Panc1 (cell line): ENCODE measurements around the gene EDDM13. TPM values are rescaled to one million over a fixed set of nuclear protein-coding genes. Genes with fewer than 3 reads are reported as not detected.

Experiments
- ATAC-seq: fragments of 200-7000 bp; cut with Tn5 transposase; 2 replicates; pipeline ENCODE4 v1.9.1; 2020; ENCODE audit warnings: mild to moderate bottlenecking, moderate library complexity
- BruUV-seq: library from RNA; stranded (reverse); fragments of 400-500 nt; replicated peaks from 2 replicates; lab custom pipeline; 2021; lab: Mats Ljungman, UMichigan
- CTCF ChIA-PET: fragments of 300-600 bp; sonication (Branson Sonifier 250); formaldehyde crosslinking; loops from one replicate; lab custom pipeline; 2022; ENCODE audit warnings: antibody characterized with exemption; lab: Charles Lee
- POLR2A ChIA-PET: fragments of 300-600 bp; sonication (Branson Sonifier 250); formaldehyde crosslinking; loops from one replicate; lab custom pipeline; 2022; ENCODE audit warnings: antibody characterized with exemption; lab: Charles Lee
- DNase-seq: peaks from one replicate; pipeline ENCODE4 v3.0.0-alpha.2; 2010; ENCODE audit warnings: low read depth, low spot score
- H3K27ac ChIP-seq: 2 replicates; pipeline ENCODE4 v1.5.1; 2011; ENCODE audit warnings: mild to moderate bottlenecking, low read length, inconsistent platforms
- H3K27me3 ChIP-seq: fragments of 200-500 bp; sonication (Bioruptor generic); 2 replicates; pipeline ENCODE4 v1.6.0; 2014; ENCODE audit warnings: low read length, inconsistent platforms; ENCODE audit not compliant: control insufficient read depth, insufficient read depth
- H3K36me3 ChIP-seq: fragments of 200-500 bp; sonication (Bioruptor generic); 2 replicates; pipeline ENCODE4 v1.5.1; 2014; ENCODE audit warnings: inconsistent platforms, mild to moderate bottlenecking, low read length, moderate library complexity; ENCODE audit not compliant: control insufficient read depth, insufficient read depth
- H3K4me1 ChIP-seq: 2 replicates; pipeline ENCODE4 v1.5.1; 2011; ENCODE audit warnings: inconsistent platforms, mild to moderate bottlenecking, low read length, moderate library complexity; ENCODE audit not compliant: control insufficient read depth, insufficient read depth
- H3K4me3 ChIP-seq, 2 experiments: 2 replicates each; pipeline ENCODE4 v1.5.1; 2011 to 2012; ENCODE audit warnings: low read depth in 2 of 2, low read length in 2 of 2, mild to moderate bottlenecking in 2 of 2, inconsistent platforms in 1 of 2, moderate library complexity in 1 of 2
- H3K9me3 ChIP-seq: fragments of 200-500 bp; sonication (Bioruptor generic); 2 replicates; pipeline ENCODE4 v1.5.1; 2014; ENCODE audit warnings: low read depth, mild to moderate bottlenecking, inconsistent platforms, low read length, moderate library complexity; ENCODE audit not compliant: control insufficient read depth, insufficient read depth
- CTCF ChIP-seq: fragments of 450-650 bp; IDR thresholded peaks from 2 replicates; pipeline ENCODE4 v1.5.1; 2017; ENCODE audit warnings: mild to moderate bottlenecking
- POLR2AphosphoS5 ChIP-seq: IDR thresholded peaks from 2 replicates; pipeline ENCODE4 v1.6.1; 2012; ENCODE audit warnings: mild to moderate bottlenecking, low read depth, low read length, moderate library complexity
- REST ChIP-seq, 2 experiments: IDR thresholded peaks; 2 replicates each; pipeline ENCODE4 v1.6.1; 2011 to 2012; ENCODE audit warnings: low read depth in 2 of 2, control low read depth in 1 of 2, low read length in 1 of 2, mild to moderate bottlenecking in 1 of 2, moderate library complexity in 1 of 2; ENCODE audit not compliant: insufficient read depth in 1 of 2
- SIN3A ChIP-seq: IDR thresholded peaks from 2 replicates; pipeline ENCODE4 v1.6.1; 2012; ENCODE audit warnings: low read depth, mild to moderate bottlenecking, low read length, moderate library complexity, borderline replicate concordance; ENCODE audit not compliant: insufficient read depth
- TCF7L2 ChIP-seq: IDR thresholded peaks from 2 replicates; pipeline ENCODE4 v1.6.1; 2011; ENCODE audit warnings: mild to moderate bottlenecking, low read depth, low read length, inconsistent platforms
- in situ Hi-C: cut with HindIII; loops from 2 replicates; pipeline ENCODE4 v1.10.0; 2016; ENCODE audit warnings: low sequenced_read_pairs, low pct_unique_long_range_greater_than_20kb
- intact Hi-C: fragments of 100-400 bp; cut with micrococcal nuclease; formaldehyde crosslinking; loops from one replicate; pipeline ENCODE4 v1.10.0; 2022; ENCODE audit not compliant: unreplicated experiment
- total RNA-seq: library from RNA; stranded (reverse); gene quantifications from one replicate; pipeline ENCODE4 v1.2.1, GENCODE V29; 2021; ENCODE audit not compliant: unreplicated experiment

The EDDM13 gene
- total RNA-seq, 1 experiment from 2014 or later, result not detected

DNA sequence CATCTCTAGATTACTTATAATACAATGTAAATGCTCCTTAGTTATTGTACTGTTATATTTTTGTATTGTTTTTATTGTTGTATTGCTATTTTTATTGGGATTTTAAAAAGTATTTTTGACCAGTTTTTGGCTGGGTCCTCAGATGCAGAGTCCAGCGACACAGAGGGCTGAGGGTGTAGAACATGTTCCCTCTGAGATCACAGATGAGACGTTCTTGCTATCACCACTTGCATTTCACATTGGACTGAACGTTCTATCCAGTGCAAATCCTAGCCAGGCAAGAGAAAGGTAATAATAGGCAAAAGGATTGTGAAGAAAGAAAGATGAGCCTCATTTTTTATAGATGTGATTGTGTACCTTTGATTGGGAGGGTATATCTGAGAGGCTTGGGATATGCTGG lies 27.1 kb downstream of the EDDM13 start:
- CTCF ChIA-PET, result interaction anchor here (0.6 to 0.7 kb wide), 2 partner anchors 17 to 47 kb away, joined by 3 read pairs; no protein-coding TSS in a partner anchor
- TSS peak; percentile 39 for BruUV-seq
- H3K27me3 ChIP-seq, result no peaks in the 10 kb centered on the region
- POLR2A ChIA-PET, result no interaction called here
- no peaks in the 10 kb centered on the region for H3K36me3 ChIP-seq
- in situ Hi-C loops (no loop called here), intact Hi-C loops (no loop called here)
- H3K4me1 ChIP-seq, result no peaks in the 10 kb centered on the region
- no peak for TF ChIP-seq SIN3A
- TF ChIP-seq CTCF, result no peak
- TF ChIP-seq POLR2AphosphoS5, result no peak
- TF ChIP-seq REST (IDR thresholded peaks at IDR 0.05; ENCODE audit: insufficient read depth in 1 of 2, low read depth in 2 of 2, low read length in 1 of 2), result no peak
- TF ChIP-seq TCF7L2, result no peak
- no peaks in the 10 kb centered on the region for H3K9me3 ChIP-seq
- no peak overlapping the region for H3K4me3 ChIP-seq
- ATAC-seq, result no peak
- DNase-seq, result no peak
- no peak overlapping the region for H3K27ac ChIP-seq

DNA sequence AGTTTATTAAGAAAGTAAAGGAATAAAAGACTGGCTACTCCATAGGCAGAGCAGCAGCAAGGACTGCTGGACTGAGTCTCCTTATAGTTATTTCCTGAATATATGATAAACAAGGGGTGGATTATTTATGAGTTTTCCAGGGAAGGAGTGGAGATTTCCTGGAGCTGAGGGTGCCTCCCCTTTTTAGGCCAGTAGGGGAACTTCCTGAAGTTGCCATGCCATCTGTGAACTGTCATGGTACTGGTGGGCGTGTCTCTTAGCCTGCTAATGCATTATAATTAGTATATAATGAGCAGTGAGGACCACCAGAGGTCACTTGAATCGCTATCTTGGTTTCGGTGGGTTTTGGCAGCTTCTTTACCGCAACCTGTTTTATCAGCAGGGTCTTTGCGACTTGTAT lies 28.6 kb downstream of the EDDM13 start:
- no peak overlapping the region for H3K27ac ChIP-seq
- in situ Hi-C loops (no loop called here), intact Hi-C loops (no loop called here)
- ATAC-seq, result no peak
- DNase-seq, result no peak
- no peak for TF ChIP-seq POLR2AphosphoS5
- TF ChIP-seq REST (IDR thresholded peaks at IDR 0.05; ENCODE audit: insufficient read depth in 1 of 2, low read depth in 2 of 2, low read length in 1 of 2), result no peak
- TF ChIP-seq CTCF, result no peak
- no peak for TF ChIP-seq SIN3A
- no peak for TF ChIP-seq TCF7L2
- BruUV-seq, result no TSS peak
- CTCF ChIA-PET, result no interaction called here
- H3K4me1 ChIP-seq, result no peaks in the 10 kb centered on the region
- POLR2A ChIA-PET, result no interaction called here
- H3K36me3 ChIP-seq, result peaks cover 3% of the 10 kb centered on the region; the same call in 1 of the 2 replicates
- H3K4me3 ChIP-seq, result no peak overlapping the region
- H3K27me3 ChIP-seq, result no peaks in the 10 kb centered on the region
- H3K9me3 ChIP-seq, result no peaks in the 10 kb centered on the region
